Epithelial cell of esophagus (primary cell): Measurements from ENCODE around the gene ZFYVE21.

Experiments
- DNase-seq: peaks from one replicate; pipeline ENCODE4 v3.0.0; 2010; ENCODE audit warnings: low read depth
- H3K4me3 ChIP-seq: 2 replicates; pipeline ENCODE4 v1.5.1; 2011; ENCODE audit warnings: mild to moderate bottlenecking, low read length, control low read depth
- TF ChIP-seq, protein P1 (sequence below): IDR thresholded peaks from 2 replicates; pipeline ENCODE4 v1.5.1; 2011; ENCODE audit warnings: low read depth, mild to moderate bottlenecking, low read length, control low read depth, inconsistent platforms; ENCODE audit not compliant: insufficient read depth; ENCODE audit errors: missing control alignments

The ZFYVE21 gene

GRCh38 chr14:103730490-103731035, 15.0 kb downstream of the ZFYVE21 start:
- DNase-seq = no peak
- H3K4me3 ChIP-seq = no peak overlapping the region
- TF ChIP-seq, protein P1, sequence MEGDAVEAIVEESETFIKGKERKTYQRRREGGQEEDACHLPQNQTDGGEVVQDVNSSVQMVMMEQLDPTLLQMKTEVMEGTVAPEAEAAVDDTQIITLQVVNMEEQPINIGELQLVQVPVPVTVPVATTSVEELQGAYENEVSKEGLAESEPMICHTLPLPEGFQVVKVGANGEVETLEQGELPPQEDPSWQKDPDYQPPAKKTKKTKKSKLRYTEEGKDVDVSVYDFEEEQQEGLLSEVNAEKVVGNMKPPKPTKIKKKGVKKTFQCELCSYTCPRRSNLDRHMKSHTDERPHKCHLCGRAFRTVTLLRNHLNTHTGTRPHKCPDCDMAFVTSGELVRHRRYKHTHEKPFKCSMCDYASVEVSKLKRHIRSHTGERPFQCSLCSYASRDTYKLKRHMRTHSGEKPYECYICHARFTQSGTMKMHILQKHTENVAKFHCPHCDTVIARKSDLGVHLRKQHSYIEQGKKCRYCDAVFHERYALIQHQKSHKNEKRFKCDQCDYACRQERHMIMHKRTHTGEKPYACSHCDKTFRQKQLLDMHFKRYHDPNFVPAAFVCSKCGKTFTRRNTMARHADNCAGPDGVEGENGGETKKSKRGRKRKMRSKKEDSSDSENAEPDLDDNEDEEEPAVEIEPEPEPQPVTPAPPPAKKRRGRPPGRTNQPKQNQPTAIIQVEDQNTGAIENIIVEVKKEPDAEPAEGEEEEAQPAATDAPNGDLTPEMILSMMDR = peak; percentile 9

DNA sequence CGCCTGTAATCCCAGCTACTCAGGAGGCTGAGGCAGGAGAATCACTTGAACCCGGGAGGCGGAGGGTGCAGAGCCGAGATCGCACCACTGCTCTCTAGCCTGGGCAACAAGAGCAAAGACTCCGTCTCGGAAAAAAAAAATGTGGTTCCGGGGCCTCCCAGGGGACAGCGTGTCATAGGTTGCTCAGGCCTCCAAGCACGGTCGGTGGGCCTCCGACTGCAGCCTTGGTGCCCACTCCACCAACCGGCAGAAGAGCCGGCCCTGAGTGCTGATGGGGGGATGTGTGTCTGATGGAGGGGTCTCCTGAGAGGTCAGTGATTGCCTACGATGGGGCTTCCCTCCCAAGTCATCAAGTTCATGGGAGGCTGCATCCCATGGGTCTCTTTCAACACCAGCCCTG, 15.9 kb downstream of the ZFYVE21 start:
- H3K4me3 ChIP-seq = no peak overlapping the region
- DNase-seq = no peak
- TF ChIP-seq, protein P1 = no peak

DNA sequence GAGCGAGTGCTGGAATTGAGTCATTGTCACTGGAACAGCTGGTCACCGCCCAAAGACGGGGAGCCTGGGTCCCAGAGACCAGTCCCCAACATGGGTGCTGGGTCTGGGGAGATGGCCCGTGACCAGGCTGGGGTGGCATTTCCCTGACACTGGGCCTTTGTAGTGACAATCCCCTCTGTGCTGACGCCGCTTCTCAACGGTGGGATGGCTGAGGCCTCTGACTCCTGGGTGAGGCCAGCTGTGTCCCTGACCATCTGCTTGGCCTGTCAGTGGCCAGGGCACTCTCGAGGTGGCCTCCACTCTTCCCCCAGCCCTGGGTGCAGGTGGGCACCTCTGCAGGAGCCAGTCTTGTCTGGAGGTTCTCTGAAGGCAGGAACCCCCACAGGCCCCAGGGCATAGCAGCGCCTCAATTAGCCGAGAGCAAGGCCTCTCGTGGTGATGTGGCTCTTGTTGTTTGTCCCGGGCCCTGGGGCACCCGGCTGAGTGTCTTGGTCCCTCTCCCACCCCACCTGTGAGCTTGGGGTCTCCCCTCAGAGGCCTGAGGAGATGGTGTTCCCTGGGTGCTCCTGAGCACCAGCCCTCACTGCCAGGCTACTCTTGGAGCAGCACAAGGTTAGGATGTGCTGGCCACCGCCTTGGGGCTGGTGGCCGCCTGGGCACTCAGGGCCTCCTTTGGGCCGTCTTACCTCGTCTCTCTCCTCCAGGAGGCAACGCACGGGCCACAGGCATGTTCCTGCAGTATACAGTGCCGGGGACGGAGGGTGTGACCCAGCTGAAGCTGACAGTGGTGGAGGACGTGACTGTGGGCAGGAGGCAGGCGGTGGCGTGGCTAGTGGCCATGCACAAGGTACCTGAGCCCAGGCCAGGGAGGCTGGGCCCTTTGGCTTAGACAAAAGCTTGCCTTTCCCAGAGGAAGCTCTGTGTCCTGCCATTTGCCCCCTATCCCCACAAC, 16.6 kb downstream of the ZFYVE21 start:
- no peak overlapping the region for H3K4me3 ChIP-seq
- TF ChIP-seq, protein P1 = no peak
- DNase-seq = no peak

DNA sequence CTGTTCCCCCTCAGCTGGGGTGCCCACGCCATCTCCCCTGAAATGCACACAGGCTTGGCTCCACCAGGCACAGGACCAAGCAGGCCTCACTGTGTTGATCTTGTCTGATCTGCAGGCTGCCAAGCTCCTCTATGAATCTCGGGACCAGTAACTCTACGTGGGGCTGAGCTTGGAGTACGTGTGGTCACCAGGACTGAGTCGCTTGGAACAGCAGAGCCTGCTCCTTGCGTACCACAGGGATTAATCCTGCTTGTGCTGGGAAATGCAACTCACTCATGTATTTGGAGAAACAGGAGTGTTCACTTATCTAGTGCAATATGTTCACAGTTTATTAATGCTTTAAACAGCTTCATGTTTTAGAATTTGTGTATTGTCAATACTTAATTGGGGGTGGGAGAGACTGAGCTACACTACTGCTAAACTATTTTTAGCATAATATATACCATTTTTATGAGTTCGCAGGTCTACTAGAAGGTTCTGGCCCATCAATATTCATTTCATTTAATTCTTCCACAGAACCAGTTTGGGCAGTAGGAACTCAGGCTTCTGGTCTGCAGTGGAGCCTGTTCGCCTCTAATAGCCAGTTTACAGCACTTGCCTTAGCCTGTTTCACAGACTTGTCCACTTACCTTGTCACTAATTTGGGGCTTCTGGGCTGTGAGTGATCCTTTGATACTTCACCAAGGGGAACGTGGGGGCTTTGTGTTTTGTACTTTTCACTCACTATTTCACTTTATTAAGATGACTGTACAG, 17.4 kb downstream of the ZFYVE21 start:
- DNase-seq = no peak
- H3K4me3 ChIP-seq = no peak overlapping the region
- TF ChIP-seq, protein P1 = no peak

DNA sequence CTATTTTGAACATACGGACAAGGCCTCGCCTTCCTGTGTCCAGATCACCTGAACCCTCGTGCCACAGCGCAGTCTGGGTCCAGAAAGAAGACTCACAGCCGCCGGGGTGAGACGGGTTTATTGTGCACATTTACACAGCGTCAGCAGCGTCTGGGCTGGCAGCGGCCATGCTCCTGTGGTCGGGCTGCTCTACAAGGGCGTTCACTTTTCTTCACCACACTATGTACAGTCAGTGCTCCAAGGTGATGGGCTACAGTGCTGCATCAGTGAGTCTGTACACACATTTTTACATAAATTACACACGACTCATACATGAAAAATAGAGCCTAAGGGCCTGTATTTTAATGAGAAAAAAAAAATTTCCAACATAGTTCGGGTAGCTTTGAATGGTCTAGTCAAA, 18.0 kb downstream of the ZFYVE21 start:
- TF ChIP-seq, protein P1 = no peak
- no peak overlapping the region for H3K4me3 ChIP-seq
- DNase-seq = no peak

DNA sequence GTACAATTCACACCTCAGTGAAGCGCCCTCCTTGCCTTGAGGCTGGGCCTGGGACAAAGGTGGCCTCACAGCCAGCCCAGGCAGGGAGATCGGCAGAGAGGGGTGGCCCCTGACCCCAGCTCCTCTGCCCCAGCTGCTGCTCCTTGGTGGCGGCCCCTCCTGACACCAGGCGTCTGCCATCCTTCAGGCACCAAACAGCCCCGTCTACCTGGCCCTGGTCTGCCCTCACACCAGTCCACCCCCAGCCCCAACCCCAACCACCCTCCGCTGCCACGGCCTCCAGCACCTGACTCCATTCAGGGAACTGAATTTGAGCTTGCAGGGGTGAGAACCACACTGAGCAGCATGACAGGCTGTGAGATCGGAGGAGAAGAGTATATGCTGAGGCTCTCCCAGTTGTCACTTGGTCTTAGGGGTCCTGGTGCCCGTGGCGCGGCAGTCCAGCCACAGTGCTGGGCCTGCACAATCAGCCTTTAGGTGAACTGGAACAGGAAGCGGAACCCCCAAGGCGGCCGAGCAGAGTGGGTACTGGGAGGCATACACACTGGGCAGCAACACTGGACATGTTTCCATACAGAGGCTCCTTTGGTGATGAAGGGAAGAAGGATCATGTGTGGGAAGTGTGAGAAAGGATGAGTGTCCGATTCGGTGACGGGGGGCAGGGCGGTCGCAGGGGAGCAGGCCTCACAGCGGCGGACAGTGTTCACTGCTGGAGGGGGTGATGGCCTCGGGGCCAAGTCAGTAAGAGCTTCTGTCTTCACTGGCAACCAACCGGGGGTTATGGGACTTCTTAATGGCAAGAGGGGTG, 18.7 kb downstream of the ZFYVE21 start:
- no peak overlapping the region for H3K4me3 ChIP-seq
- TF ChIP-seq, protein P1 = no peak
- no peak for DNase-seq
